LHCN-M2 (cell line): ENCODE data around the gene GRPEL2. TPM values are rescaled to one million over a fixed set of nuclear protein-coding genes. Genes with fewer than 3 reads are reported as not detected.
A peak's percentile ranks its signal among the peaks of the same experiment; 100 is the strongest.

Experiments used
- DNase-seq: peaks from one replicate; pipeline ENCODE4 v3.0.0-alpha.2; 2012; ENCODE audit warnings: low read depth
- total RNA-seq: library from RNA; depleted of rRNA; stranded (reverse); fragments of >200 nt; gene quantifications from 2 replicates; pipeline ENCODE4 v1.2.3, GENCODE V29; 2014

Gene GRPEL2
- total RNA-seq, 1 experiment from 2014 or later = 16.8 TPM

DNA sequence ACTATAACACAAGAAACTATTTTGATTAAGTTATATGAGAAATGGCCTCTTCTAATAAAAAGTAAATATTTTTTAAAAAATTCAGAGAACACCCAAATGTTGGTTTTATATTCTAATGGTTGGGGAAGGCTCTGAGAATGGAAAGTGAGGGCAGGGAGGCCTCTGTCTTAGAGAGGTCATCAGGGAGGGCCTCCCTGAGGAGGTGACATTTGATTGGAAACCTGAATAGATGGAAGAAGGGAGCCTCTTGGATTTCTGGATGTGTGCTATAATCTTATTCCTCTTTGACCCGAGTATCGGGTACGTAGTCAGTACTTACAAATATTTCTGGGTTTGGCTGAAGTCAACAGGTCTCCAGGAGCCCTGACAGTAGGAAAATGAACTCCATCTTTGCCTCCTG, 26.1 kb upstream of the GRPEL2 start:
- DNase-seq = no peak

DNA sequence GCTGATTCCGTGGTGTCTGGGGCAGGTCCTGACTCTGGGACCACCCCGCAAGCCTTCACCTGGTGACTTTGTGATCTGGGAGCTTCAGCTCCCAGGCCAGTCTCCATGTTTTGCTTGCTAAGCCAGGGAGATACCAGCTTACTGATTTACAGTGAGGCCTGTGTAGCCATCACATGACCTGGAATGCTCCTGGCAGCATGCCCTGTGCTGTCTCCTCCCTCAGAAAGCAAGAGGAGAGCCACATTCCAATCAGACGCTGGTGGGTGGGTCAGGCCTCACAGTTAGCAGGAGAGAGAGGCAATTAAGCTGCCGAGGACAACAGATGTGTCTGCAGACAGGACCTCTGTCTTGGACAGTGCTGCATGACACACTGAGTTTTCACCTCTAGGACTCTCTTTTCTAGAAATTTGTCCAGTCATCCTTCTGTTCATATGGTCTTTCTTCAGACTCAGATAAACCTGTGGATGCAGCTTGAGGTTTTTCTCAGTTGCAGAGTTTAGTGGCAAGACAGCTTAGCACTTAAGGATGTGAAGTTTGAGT, 24.4 kb upstream of the GRPEL2 start:
- DNase-seq = peak; percentile 96

DNA sequence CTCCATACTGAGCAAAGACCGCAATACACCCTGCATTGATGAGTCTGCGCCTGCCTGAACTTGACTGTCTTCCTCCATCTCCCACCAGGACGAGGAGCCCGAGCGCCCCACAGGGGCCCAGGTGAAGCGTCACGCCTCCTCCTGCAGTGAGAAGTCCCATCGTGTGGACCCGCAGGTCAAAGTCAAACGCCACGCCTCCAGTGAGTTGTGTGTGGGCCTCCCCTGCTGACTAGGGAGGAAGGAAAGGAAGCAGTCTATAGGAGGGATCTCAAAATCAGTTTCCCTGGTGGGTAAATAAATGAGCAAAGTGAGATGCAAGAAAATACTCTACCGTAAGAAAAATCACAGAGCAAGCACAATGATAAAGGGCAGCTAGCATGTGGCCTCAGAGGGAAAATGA, 22.8 kb upstream of the GRPEL2 start:
- DNase-seq = no peak

DNA sequence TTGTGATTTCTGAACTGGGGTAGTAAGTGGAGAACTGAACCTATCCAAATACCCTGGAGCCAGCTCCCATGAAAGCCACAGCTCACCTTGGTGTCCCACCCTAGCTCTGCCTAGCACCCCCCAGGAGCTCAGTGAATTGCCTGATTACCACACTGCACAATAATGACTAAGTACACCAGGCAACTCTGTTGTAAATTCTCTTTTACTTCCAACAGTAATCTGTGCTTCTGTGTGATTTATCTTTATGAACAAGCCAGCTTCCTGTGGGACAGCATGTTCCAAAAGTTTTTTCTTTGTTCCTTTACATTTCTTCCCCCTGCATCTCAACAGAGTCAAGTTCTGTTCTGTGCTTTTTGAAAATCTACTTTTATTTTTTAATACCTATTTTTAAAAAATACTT, 22.1 kb upstream of the GRPEL2 start:
- peak; percentile 30 for DNase-seq

DNA sequence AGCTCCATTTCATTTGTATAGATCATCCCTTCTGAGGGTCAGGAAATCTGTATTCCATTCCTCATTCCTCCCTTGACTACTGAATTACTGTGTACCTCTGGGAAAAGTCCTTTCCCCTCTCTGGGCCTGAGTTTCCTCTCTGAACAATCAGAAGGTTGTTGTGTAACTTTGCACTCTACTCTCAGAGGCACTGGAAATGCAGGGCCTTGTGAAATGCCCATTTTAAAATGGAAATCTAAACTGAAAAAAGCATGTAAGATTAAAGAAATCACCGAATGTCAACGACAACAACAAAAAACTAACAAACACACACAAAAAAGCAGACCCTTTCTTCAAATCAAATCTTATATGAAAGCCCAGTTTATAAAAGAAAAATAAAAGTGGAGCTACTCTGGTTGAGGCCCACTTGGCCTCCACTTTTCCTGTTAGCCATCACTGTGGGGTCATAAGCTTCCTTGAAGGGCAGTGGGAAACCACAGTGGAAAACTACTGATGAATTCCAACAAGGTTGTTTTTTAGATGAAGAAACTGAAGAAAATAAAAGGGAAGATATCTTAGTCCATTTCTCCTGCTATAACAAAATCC, 21.6 kb upstream of the GRPEL2 start:
- DNase-seq = peak; percentile 36

DNA sequence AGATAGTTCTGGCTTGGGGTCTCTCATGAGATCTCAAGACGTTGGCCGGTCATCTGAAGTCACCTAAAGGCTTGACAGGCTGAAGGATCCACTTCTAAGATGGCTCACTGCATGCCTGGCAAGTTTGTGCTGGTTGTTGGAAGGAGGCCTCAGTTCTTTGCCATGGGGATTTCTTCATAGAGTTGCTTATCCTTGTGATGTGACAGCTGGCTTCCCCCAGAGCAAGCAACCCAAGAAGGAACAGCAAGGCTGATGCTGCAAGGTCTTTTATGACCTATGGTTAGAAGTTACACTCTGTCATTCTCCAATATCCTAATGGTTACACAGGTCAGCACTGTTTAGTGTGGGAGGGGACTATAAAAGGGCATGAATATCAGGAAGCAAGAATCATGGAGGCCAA, 20.7 kb upstream of the GRPEL2 start:
- peak; percentile 11 for DNase-seq

DNA sequence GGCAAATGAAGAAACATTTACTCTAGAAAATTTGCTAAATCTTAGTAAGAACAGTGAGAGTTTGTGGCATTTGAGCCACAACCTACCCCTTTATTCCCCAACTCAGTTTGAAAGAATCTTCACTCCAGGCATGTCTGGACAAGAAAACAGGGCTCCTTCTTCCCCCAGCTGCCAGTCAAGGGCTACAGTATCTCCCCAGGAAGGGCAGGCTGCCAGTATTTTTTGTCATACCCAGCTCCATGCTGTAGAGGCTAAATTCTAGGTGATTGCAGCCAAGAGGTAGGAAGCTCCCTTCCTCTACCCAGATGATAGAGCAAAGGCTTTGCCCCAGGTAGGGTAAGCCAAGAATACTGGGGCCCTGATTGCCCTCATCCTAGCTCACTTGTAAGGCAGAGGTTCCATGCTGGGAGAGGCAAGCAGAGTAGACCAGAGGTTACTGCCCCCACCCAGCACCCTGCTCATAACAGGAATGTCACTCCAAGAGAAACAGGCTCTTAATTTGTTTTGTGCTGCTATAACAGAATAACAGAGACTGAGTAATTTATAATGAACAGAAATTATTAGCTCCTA, 20.0 kb upstream of the GRPEL2 start:
- peak; percentile 40 for DNase-seq

DNA sequence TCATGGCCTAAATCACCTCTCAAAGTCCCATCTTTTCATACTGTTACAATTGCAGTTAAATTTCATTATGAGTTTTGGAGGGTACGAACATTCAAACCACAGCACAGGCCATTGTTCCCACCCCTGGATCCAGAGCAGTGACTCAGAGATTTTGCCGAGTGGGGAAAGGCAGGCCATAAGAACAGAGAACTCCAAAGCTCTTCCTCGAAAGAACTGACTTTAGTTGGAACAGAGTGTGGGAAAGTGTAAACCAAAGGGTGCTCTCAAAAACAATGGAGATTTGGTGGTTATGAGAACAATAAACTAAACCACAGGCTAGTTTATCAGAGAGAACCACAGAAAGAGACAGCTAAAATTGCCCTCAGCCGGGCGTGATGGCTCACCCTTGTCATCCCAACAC, 19.4 kb upstream of the GRPEL2 start:
- peak; percentile 29 for DNase-seq

DNA sequence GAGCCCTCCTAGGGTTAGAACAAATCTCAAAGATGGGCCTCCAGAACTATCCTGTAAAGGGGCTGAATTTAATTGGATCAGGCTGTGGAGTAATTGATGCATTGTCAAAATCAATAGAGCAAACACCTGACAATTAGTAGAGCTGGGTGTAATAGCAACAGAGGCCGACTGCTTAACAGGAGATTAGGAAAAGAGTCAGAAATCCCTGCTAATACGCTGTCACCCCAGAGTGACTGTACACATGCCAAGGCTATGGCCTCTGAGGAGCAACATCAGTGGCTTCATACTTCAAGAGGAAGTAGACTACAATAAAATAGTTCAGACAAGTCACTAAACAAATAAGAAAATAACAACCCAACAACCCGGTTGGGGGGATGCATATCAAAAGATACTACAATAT, 18.7 kb upstream of the GRPEL2 start:
- no peak for DNase-seq

DNA sequence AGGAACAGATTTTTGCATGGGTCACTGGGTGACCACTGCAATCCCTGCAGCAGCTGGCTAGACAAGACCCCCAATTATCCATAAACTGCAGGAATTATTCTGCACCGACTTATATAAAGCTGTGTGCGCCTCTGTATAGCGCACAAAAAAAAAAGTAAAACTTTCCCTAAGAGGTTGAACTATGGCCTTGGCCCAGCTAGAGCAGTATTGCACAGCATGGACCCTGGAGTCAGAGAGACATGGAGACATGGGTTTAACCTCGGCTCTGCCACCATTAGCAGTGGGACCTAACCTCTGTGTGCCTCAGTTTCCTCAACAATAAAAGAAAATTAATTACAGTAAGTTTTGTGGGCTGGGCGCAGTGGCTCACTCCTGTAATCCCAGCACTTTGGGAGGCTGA, 17.1 kb upstream of the GRPEL2 start:
- DNase-seq = no peak

DNA sequence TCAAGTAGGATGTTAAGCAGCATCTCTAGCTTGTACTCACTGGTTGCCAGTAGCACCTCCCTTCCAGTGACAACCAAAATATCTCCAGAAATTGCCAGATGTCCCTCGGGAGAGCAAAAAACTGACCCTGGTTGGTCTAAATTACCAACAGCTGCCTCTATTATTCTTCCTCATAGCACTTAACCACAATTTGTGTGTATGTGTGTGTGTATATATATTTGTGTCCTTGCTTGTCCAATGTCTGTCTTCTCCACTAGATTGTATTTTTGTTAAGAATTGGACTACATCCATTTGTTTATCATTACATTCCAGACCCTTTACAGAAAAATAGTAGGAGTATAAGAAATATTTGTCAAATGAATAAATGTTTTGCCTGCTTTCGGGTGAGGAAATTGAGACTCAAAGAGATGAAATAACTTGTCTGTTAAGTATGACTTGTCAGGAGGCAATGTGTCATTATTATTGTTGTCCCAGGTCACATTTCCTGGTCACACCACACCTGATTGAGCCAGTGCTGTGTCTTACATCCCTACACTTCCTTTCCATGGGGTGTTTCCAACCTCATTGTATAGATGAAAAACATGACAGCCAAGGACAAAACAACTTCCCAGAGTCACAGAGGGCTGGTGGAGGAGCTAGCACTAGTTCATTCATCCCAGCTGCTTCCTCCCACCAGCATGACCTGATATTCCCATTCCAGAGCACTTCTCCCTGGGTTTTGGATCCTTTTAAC, 11.4 kb upstream of the GRPEL2 start:
- DNase-seq = peak; percentile 83

DNA sequence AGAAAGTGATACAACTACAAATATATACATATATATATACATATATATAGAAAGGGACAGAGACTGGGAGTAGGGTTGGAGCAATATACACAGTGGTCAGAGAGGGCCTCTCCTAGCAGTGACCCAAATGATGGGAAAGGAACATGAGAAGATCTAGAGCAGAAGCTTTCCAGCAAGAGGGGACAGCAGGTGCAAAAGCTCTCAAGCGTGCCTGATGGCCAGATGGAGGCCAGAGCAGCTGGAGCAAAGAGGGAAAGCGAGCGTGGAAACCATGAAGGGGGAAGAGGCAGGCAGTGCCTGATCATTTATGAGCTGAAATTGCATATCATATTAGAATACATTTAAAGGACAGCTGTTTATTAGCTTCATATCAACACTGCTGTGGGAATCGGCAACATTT, 7.6 kb upstream of the GRPEL2 start:
- DNase-seq = no peak

DNA sequence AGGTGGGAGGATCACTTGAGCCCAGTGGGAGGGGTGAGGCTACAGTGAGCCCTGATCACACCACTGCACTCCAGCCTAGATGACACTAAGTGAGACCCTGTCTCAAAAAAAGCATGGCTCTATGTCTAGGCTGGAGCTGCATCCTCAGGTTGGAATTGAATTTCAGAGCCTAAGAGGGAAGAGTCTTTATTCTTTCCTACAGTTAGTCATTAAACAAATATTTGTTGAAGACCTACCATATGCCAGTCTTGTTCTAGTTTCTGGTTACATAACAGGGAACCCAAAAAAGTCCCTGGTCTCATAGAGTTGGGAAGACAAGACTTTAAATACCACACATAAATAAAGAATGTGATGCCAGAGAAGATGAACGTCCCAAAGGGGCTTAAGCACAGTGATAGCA, 6.9 kb upstream of the GRPEL2 start:
- no peak for DNase-seq

DNA sequence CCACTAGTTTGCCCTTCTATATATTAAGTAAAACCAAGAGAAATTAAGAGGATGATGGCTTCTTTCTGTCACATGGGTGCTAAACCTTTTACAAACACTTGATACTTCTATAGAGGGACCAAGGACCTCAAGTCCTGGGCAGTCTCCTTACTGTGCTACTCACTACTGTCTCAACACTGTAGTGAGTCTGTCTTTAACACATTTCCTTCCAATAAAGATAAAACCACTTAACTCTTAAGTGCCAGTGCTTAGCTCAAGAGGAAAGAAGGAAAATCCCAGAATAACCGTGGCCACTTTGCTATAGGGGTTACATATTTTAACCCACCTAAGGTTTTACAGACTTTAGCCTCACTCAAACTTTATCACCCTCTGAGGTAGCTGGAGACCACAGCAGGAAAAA, 4.4 kb upstream of the GRPEL2 start:
- no peak for DNase-seq

DNA sequence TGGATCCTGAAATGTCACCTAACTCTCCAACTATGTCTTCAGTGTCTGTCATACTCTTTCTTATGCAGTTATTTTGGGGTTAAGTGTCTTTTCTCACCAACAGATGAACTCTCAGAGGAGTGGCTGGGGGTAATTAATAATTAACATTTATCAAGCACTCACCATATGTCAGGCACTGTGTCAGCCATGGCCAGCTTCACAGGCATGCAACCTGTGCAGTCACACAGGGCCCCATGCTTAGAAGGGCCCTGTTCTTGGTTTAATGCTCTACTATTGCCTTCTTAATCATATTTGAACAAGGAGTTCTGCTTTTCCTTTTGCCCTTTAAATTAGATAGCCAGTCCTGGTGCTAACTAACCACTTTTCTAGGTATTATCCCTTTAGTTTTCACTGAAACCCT, 3.4 kb upstream of the GRPEL2 start:
- no peak for DNase-seq

DNA sequence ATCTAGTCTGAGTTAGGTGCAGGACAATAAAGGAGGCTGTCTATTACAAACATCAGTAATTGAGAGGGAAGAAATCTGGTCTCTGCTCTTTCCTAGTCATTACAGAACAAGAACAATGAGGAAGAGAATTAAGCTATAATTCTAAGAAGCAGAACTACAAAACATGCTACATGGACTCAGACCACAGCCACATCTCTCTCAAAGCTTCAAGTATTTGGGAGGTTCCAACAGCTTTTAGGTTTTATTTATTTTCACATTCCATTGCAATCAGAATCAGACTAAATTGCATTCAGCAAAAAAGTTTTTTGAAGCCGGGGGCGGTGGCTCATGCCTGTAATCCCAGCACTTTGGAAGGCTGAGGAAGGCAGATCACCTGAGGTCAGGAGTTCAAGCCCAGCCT, 1.1 kb upstream of the GRPEL2 start:
- no peak for DNase-seq

DNA sequence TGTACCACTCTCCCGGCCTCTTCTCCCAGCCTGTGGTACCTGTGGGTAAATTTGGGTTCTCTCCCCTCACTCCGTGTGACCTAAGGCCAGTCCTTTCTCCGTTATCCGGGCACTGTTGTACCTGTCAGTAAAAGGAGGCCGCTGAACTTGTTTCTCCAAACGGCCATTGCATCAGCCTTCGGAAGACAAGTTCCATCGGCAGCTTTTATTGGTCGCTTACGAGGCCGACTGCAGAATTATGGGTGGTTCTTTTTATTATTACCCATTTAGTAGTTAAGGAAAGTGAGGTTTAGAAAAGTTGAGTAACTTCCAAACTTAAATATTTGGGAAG, 558 bp downstream of the GRPEL2 start:
- DNase-seq = no peak

DNA sequence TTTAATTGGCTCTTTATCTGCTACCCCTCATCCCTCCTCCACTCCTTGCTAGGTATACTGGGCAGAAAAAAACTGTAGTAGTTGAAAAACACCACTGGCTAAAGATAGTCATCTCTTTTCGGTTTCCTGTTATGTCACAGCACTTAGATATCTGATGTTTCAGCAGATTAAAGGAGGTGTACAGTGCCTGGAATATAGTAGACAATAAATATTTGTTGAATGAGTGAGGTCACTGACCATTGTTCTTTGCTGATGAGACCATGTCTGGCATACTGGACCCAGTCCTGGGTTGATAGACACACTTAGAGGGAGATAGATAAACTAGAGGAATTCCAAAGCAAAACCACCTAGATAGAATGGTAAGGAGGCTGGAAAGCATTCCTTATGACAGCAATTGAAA, 3.2 kb downstream of the GRPEL2 start:
- no peak for DNase-seq

DNA sequence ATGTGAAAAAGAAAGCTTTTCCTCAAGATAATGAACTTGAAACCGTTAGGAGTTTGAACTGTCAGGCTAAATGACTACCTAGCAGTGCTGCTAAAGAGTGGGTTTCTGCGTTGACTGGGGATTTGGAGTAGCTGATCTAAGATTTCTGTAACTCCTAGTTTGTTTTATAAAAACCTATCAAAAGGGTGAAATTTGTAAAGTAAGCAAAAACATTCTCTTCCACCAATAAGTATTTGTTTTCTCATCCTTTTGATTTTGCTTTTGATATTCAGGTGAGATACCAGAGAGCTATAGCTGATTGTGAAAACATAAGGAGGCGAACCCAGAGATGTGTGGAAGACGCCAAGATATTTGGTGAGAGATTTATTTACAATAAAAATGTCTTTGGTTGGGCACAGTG, 4.1 kb downstream of the GRPEL2 start:
- DNase-seq = no peak

DNA sequence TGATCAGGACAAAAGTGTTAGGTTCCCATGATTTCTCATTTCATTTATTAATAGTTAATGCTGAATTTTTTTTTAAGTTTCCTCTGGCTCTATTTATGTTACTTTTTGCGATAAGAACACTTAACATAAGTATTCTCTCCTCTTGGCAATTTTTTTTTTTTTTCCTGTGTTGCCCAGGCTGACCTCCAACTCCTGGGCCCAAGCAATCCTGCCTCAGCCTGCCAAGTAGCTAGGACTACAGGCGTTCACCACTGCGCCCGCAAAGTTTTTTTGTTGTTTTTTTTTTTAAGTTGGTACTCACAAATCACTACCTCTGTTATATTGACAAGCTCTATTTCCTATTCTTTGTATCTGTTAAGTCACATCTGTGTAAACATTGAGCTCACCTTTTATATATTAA, 6.9 kb downstream of the GRPEL2 start:
- no peak for DNase-seq

DNA sequence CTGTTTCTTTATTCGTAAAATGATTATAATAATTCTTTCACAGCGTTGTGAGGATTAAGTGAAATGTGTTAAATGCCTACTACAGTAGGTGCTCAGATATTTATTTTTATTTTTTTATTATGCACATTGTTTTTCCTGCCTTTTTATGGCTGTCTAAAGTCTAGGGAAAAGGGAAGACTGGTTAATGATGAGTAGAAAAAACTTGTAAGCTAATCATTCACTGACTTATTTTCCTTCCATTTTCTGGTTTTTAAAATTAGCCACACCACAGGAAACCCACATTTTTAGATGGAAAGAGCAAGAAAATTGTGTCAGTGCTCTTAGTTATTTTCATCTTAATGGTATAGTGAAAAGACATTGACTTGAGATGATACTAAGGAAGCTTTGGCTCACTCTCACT, 8.6 kb downstream of the GRPEL2 start:
- DNase-seq = no peak

DNA sequence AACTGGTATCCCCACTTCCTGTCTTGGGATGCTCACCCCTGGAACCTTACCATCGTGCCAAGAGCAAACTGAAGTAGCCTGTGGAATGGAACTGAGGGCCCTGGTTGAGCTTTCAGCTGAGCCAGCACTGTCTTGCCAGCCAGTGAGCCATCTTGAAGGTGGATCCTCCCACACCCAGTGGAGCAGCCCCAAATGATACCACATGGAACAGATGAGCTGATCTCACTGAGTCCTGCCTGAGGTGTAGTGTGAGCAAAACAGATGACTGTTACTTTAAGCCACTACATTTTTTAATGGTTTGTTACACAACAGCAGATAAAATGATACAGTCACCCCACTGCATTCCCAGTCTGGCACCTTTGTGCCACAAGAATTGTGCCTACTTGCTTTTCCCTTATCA, 10.4 kb downstream of the GRPEL2 start:
- no peak for DNase-seq

DNA sequence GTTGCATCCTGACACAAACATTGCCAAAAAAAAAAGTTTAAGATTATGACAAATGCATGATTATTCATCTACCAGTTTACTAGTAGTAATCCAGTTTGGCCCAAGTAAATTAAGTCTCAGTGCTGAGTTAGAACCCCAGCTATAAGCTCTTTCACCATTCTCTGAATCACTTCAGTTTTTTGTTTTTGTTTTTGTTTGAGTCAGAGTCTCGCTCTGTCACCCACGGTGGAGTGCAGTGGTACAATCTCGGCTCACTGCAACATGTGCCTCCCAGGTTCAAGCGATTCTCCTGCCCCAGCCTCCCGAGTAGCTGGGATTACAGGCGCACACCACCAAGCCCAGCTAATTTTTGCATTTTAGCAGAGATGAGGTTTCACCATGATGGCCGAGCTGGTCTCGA, 11.1 kb downstream of the GRPEL2 start:
- no peak for DNase-seq
